Esophagus squamous epithelium (tissue), 5 donors: ENCODE data around the gene CAPS2. TPM values are rescaled to one million over a fixed set of nuclear protein-coding genes. Genes with fewer than 3 reads are reported as not detected.

ENCODE experiments used
- DNase-seq: peaks from one replicate; lab custom pipeline; 2025; lab: John Stamatoyannopoulos, UW
- H3K27ac ChIP-seq, 4 donors: fragments of 200-600 bp; sonication (generic); one replicate each; pipeline ENCODE4 v1.5.1; 2016 to 2019; ENCODE audit warnings: mild to moderate bottlenecking in 1 of 4
- H3K27me3 ChIP-seq, 4 donors: fragments of 200-600 bp; sonication (generic); 1 replicate in 3 of 4; 2 replicates in 1 of 4; pipeline versions ENCODE4 v1.5.1 to v1.6.0; 2017 to 2021; ENCODE audit warnings: antibody characterized with exemption in 1 of 4
- H3K36me3 ChIP-seq, 3 donors: fragments of 200-600 bp; sonication (generic); one replicate each; pipeline ENCODE4 v1.5.1; 2016 to 2019
- H3K4me1 ChIP-seq, 3 donors: fragments of 200-600 bp; sonication (generic); one replicate each; pipeline ENCODE4 v1.5.1; 2017 to 2019
- H3K4me3 ChIP-seq, 4 donors: fragments of 200-600 bp; sonication (generic); 1 replicate in 3 of 4; 2 replicates in 1 of 4; pipeline ENCODE4 v1.5.1; 2016 to 2019; ENCODE audit warnings: mild to moderate bottlenecking in 2 of 4, moderate library complexity in 1 of 4
- H3K9me3 ChIP-seq, 3 donors: fragments of 200-600 bp; sonication (generic); one replicate each; pipeline ENCODE4 v1.5.1; 2016 to 2019
- POLR2A ChIP-seq, 4 donors: fragments of 450-650 bp; IDR thresholded peaks; one replicate each; pipeline ENCODE4 v1.6.1; 2017; ENCODE audit warnings: antibody characterized with exemption in 4 of 4, mild to moderate bottlenecking in 4 of 4, moderate library complexity in 3 of 4
- WGBS, 2 donors: methylation state at CpG; one replicate each; pipeline ENCODE4 v1.1.5; 2018; 5-methylcytosine and 5-hydroxymethylcytosine counted together
- intact Hi-C: fragments of 100-400 bp; cut with DNase I; formaldehyde crosslinking; loops from one replicate; pipeline ENCODE4 v1.15.0; 2022
- total RNA-seq, 4 donors: library from RNA; depleted of rRNA; stranded (reverse); fragments of >200 nt; gene quantifications; one replicate each; pipeline ENCODE4 v1.1.0, GENCODE V29; 2016
- TF ChIP-seq, protein P1 (sequence below), 6 experiments: fragments of 450-650 bp in 4 of 6; fragments of 200-600 bp in 2 of 6; sonication (generic) in 2 of 6; IDR thresholded peaks; one replicate each; pipeline ENCODE4 v1.5.1; 2016 to 2019; ENCODE audit warnings: antibody characterized with exemption in 6 of 6, mild to moderate bottlenecking in 4 of 6, moderate library complexity in 4 of 6
- donor health status: DM: yes; HTN: yes; CAD: no.

Gene CAPS2
- total RNA-seq, 4 donors from 2014 or later: 2.9 to 9.2 (median 5.8) TPM

DNA sequence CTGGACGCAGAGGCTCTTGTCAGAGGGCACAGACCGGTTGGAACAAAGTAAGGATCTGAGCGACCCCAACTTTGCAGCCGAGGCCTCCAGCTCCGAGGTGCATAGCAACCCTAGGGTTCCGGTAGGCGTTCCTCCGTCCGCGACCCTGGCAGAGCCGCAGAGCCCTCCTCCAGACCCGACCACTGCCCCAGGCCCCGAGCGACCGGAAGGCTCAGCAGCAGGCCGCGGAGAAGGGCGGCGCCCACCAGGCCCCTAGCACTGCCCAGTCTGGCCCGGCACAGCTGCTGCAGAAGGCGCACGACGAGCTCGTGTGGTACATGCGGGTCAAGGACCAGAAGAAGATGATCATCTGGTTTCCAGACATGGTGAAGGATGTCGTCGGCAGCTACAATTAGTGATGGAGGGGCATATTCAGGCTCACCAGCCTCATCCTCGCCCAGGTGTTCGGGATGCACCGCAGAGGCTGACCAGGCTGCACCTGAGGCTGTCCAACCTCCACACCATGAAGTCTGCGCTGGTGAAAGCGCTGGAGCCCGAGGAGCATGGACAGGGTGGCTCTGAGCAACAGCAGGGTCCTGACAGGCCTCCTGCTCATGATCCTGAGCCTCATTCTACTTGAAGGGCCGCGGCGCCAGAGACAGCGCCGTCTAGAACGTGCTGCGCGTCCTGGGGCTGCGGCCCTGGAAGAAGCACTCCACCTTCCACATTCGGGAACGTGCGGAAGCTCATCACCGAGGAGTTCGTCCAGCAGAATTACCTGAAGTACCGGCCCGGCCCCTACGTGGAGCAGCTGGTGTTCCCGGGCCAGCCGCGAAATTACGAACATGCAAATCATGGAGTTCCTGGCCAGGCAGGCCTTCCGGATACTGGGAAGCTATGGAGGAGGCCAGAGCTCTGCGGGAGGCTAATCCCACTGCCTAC, 24.5 kb downstream of the CAPS2 start:
- intact Hi-C loops: no loop called here
- TF ChIP-seq, protein P1, sequence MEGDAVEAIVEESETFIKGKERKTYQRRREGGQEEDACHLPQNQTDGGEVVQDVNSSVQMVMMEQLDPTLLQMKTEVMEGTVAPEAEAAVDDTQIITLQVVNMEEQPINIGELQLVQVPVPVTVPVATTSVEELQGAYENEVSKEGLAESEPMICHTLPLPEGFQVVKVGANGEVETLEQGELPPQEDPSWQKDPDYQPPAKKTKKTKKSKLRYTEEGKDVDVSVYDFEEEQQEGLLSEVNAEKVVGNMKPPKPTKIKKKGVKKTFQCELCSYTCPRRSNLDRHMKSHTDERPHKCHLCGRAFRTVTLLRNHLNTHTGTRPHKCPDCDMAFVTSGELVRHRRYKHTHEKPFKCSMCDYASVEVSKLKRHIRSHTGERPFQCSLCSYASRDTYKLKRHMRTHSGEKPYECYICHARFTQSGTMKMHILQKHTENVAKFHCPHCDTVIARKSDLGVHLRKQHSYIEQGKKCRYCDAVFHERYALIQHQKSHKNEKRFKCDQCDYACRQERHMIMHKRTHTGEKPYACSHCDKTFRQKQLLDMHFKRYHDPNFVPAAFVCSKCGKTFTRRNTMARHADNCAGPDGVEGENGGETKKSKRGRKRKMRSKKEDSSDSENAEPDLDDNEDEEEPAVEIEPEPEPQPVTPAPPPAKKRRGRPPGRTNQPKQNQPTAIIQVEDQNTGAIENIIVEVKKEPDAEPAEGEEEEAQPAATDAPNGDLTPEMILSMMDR (IDR thresholded peaks at IDR 0.05): no peak
- TF ChIP-seq POLR2A (IDR thresholded peaks at IDR 0.05): no peak
- Histone ChIP-seq H3K9me3 (no peaks in the 10 kb centered on the region), H3K27me3 (no peaks in the 10 kb centered on the region), H3K4me1 (peaks cover 0 to 5% (median 0%) of the 10 kb centered on the region in 3 donors), H3K27ac (no peak overlapping the region), H3K36me3 (peaks cover 0 to 20% (median 0%) of the 10 kb centered on the region in 3 donors), H3K4me3 (no peak overlapping the region)
- WGBS, 2 donors: 96 to 98% methylated on average over 25 to 36 of the region's 56 CpGs
- DNase-seq: no peak

DNA sequence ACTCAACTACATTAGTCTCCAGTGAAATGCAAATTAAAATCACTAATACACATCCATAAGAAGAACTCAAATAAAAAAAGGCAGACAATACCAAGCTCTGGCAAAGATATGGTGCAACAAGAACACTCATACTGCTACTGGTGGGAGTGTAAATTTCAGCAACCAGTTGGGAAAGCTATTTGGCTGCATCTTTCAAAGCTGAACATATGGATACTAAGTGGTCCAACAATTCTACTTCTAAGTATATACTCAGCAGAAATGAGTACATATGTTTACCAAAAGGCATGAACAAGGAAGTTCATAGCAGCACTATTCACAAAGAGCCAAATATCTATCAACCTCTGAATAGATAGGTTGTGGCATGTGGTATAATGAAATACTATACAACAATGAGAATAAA, 27.3 kb downstream of the CAPS2 start:
- intact Hi-C loops: no loop called here
- no peaks in the 10 kb centered on the region for H3K27me3 ChIP-seq
- no peaks in the 10 kb centered on the region for H3K9me3 ChIP-seq
- no peak for TF ChIP-seq POLR2A (IDR thresholded peaks at IDR 0.05)
- TF ChIP-seq, protein P1 (IDR thresholded peaks at IDR 0.05): no peak
- no peak for DNase-seq
- no peaks in the 10 kb centered on the region for H3K4me1 ChIP-seq
- H3K4me3 ChIP-seq: no peak overlapping the region
- no peak overlapping the region for H3K27ac ChIP-seq
- H3K36me3 ChIP-seq: peaks cover 0 to 15% (median 0%) of the 10 kb centered on the region in 3 donors

DNA sequence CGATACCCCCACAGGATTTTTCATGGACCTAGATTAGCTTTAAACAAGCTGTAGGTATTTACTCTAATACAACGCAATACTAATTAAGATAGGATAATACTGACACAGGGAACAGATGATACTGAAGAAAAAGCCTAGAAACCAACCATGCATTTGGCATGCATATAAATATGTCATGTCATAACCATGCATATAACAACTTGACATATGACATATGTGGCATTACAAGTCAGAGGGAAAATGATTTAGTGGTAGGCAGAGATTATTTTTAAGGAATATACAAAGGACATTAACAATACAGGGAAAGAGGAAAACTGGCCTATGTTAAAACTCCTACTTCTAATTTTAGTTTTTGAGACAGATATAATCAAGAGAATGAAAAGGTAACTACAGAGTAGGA, 27.9 kb downstream of the CAPS2 start:
- H3K27ac ChIP-seq: no peak overlapping the region
- H3K4me1 ChIP-seq: no peaks in the 10 kb centered on the region
- intact Hi-C loops: no loop called here
- no peak overlapping the region for H3K4me3 ChIP-seq
- peaks cover 0 to 15% (median 0%) of the 10 kb centered on the region in 3 donors for H3K36me3 ChIP-seq
- TF ChIP-seq, protein P1 (IDR thresholded peaks at IDR 0.05): no peak
- no peak for TF ChIP-seq POLR2A (IDR thresholded peaks at IDR 0.05)
- no peaks in the 10 kb centered on the region for H3K27me3 ChIP-seq
- H3K9me3 ChIP-seq: no peaks in the 10 kb centered on the region
- DNase-seq: no peak
- 85 to 92% methylated on average over 2 of the region's 2 CpGs for WGBS, 2 donors

DNA sequence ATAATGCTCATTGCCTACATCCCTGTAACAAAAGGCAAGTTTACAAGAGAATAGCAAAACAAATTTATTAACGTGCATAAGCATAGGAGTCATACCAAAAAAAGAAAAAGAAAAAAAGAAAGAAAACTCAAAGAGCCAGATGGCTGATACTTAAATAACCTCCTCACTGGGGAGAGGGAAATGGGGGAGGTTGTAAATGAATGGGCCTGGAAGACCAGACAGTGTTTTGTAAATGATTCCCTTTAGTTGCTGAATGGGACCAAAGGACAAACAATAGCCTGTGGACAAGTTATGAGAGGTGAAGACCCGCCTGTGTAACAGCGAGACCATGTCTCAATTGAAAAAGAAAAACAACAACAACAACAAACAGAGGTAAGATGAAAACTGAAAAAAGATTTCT, 35.3 kb downstream of the CAPS2 start:
- H3K4me1 ChIP-seq: no peaks in the 10 kb centered on the region
- no peak overlapping the region for H3K27ac ChIP-seq
- H3K9me3 ChIP-seq: no peaks in the 10 kb centered on the region
- no peaks in the 10 kb centered on the region for H3K27me3 ChIP-seq
- no peak overlapping the region for H3K4me3 ChIP-seq
- DNase-seq: no peak
- no peaks in the 10 kb centered on the region for H3K36me3 ChIP-seq
- WGBS, 2 donors: 73 to 76% methylated on average over 3 of the region's 3 CpGs
- TF ChIP-seq, protein P1 (IDR thresholded peaks at IDR 0.05): no peak
- no peak for TF ChIP-seq POLR2A (IDR thresholded peaks at IDR 0.05)
- intact Hi-C loops: no loop called here

DNA sequence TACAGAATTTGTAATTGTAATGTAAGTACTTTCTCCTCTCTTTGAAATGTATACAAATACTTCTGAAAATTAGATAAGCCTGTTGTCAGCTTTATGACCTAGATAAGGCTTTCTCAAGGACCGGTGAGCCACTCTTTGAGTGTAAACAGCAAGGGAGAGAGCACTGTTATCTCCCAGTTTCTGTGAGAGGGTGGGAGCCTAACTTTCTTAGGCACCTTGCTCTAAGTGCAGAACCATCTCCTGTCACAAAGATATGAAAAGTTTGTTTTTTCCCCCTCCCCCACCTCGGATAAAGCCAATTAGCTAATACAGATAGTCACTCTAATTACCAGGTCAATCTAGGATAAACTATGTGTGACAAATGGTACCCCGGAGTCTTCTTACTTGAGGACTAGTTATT, 35.8 kb downstream of the CAPS2 start:
- intact Hi-C loops: no loop called here
- TF ChIP-seq, protein P1 (IDR thresholded peaks at IDR 0.05): no peak
- no peak for TF ChIP-seq POLR2A (IDR thresholded peaks at IDR 0.05)
- H3K4me3 ChIP-seq: no peak overlapping the region
- H3K4me1 ChIP-seq: peaks cover 0 to 3% (median 0%) of the 10 kb centered on the region in 3 donors
- H3K27me3 ChIP-seq: no peaks in the 10 kb centered on the region
- H3K36me3 ChIP-seq: no peaks in the 10 kb centered on the region
- WGBS, 2 donors: 36 to 55% methylated on average over 3 of the region's 3 CpGs
- DNase-seq: no peak
- H3K9me3 ChIP-seq: no peaks in the 10 kb centered on the region
- no peak overlapping the region for H3K27ac ChIP-seq
